Mesendoderm (in vitro differentiated cells): ENCODE measurements around the gene GABBR2.

Experiments used
- DNase-seq: peaks from one replicate; pipeline ENCODE4 v3.0.0; 2013
- H2AK5ac ChIP-seq: 2 replicates; pipeline ENCODE4 v1.6.1; 2013; ENCODE audit warnings: low read length, inconsistent platforms
- H2BK120ac ChIP-seq: 2 replicates; pipeline ENCODE4 v1.6.1; 2013; ENCODE audit warnings: low read depth, mild to moderate bottlenecking, low read length, moderate library complexity, mixed read lengths
- H2BK15ac ChIP-seq: replicated peaks from 2 replicates; pipeline ENCODE4 v1.6.1; 2013; ENCODE audit warnings: low read depth, mild to moderate bottlenecking, moderate library complexity
- H2BK5ac ChIP-seq: 2 replicates; pipeline ENCODE4 v1.6.1; 2013; ENCODE audit warnings: low read length, inconsistent platforms
- H3K18ac ChIP-seq: 2 replicates; pipeline ENCODE4 v1.6.1; 2013; ENCODE audit warnings: mild to moderate bottlenecking, low read length, mixed read lengths
- H3K23ac ChIP-seq: one replicate; pipeline ENCODE4 v1.6.1; 2013; ENCODE audit warnings: low read length
- H3K27ac ChIP-seq: 2 replicates; pipeline ENCODE4 v1.5.1; 2013; ENCODE audit warnings: low read depth, mild to moderate bottlenecking, inconsistent platforms, low read length, moderate library complexity
- H3K27me3 ChIP-seq: 2 replicates; pipeline ENCODE4 v1.6.1; 2013; ENCODE audit warnings: low read length, control low read depth, mild to moderate bottlenecking, inconsistent platforms; ENCODE audit not compliant: insufficient read depth, poor library complexity
- H3K36me3 ChIP-seq: 2 replicates; pipeline ENCODE4 v1.6.1; 2013; ENCODE audit warnings: low read length, inconsistent platforms; ENCODE audit not compliant: control insufficient read depth, insufficient read depth
- H3K4ac ChIP-seq: one replicate; pipeline ENCODE4 v1.6.1; 2013; ENCODE audit warnings: low read depth, mild to moderate bottlenecking, low read length, moderate library complexity
- H3K4me1 ChIP-seq: 2 replicates; pipeline ENCODE4 v1.6.1; 2013; ENCODE audit warnings: low read depth, low read length, inconsistent platforms; ENCODE audit not compliant: control insufficient read depth
- H3K4me2 ChIP-seq: 2 replicates; pipeline ENCODE4 v1.6.1; 2013; ENCODE audit warnings: low read length
- H3K4me3 ChIP-seq: 2 replicates; pipeline ENCODE4 v1.5.1; 2013; ENCODE audit warnings: mild to moderate bottlenecking, low read length
- H3K56ac ChIP-seq: one replicate; pipeline ENCODE4 v1.6.1; 2013; ENCODE audit warnings: low read length
- H3K79me1 ChIP-seq: 2 replicates; pipeline ENCODE4 v1.6.1; 2013; ENCODE audit warnings: low read length, inconsistent platforms
- H3K79me2 ChIP-seq: 2 replicates; pipeline ENCODE4 v1.6.1; 2013; ENCODE audit warnings: mild to moderate bottlenecking, low read length; ENCODE audit not compliant: control insufficient read depth, insufficient read depth
- H3K9ac ChIP-seq: 2 replicates; pipeline ENCODE4 v1.6.1; 2013; ENCODE audit warnings: low read length, inconsistent platforms
- H4K5ac ChIP-seq: one replicate; pipeline ENCODE4 v1.6.1; 2013; ENCODE audit warnings: low read length
- H4K8ac ChIP-seq: one replicate; pipeline ENCODE4 v1.6.1; 2013; ENCODE audit warnings: low read depth, mild to moderate bottlenecking, control low read depth, low read length, moderate library complexity
- WGBS: extraction: QIAGEN DNeasy Blood & Tissue Kit; methylation state at CpG from one replicate; pipeline ENCODE4 v1.1.7; 2013; ENCODE audit warnings: low lambda C conversion rate, missing lambda C conversion rate; ENCODE audit not compliant: insufficient coverage; ENCODE audit errors: extremely low coverage; 5-methylcytosine and 5-hydroxymethylcytosine counted together

The GABBR2 gene

DNA sequence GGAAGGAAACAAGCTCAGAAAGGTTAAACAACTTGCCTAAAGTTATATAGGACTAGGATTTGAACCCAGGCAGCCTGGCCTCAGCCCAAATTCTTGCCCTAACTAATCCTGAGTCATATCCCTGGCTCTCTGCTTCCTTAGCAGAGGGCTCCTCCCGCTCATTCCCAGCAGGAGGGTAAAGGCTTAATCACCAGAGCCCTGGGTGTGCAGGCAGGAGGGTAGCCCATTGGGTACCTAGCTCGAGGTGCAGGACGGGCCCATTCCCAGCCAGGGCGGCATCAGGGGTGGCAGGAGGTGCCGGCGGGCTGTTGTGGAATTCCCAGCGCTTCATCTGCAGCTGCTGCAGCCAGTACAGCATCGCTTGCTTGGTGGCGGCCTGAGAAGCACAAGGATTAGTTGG is 457.2 kb downstream of the GABBR2 start:
- Histone ChIP-seq H3K23ac (no peak overlapping the region), H2AK5ac (no peak overlapping the region), H3K79me2 (peaks cover 40% of the 10 kb centered on the region), H3K9ac (no peak overlapping the region), H3K56ac (no peak overlapping the region), H3K4ac (no peak overlapping the region), H3K27me3 (no peaks in the 10 kb centered on the region), H2BK5ac (no peak overlapping the region), H3K4me2 (no peak overlapping the region), H3K18ac (no peak overlapping the region), H3K4me3 (no peak overlapping the region), H3K79me1 (peaks cover 28% of the 10 kb centered on the region), H4K8ac (no peak overlapping the region), H4K5ac (no peak overlapping the region), H3K27ac (no peak overlapping the region), H3K4me1 (peaks cover 12% of the 10 kb centered on the region), H2BK120ac (no peak overlapping the region), H3K36me3 (peaks cover 2% of the 10 kb centered on the region), H2BK15ac (no peak overlapping the region)
- no CpG with 5 or more reads among the region's 9 CpGs for WGBS
- DNase-seq = no peak

DNA sequence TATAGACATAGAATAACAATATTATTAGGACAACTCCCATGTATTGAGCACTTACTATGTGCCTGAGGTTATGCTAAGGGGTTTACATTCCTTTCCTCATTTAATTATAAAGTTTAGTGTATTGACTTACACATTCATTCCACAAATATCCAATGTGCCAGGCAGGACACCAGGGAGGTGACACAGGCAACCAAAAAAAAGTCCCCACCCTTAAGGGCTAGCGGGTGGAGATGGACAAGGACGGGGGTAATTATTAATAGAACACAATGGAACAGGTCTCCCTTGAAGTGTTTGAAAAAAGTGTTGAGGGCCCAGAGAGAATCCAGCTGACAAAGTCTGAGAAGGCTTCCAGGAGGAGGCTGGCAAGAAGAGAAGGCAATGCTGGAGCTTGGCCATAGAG is 459.0 kb downstream of the GABBR2 start:
- Histone ChIP-seq H2AK5ac (no peak overlapping the region), H3K79me1 (peaks cover 26% of the 10 kb centered on the region), H2BK15ac (no peak overlapping the region), H3K79me2 (peaks cover 38% of the 10 kb centered on the region), H3K9ac (no peak overlapping the region), H3K4me3 (no peak overlapping the region), H3K4me1 (peaks cover 13% of the 10 kb centered on the region), H3K36me3 (peaks cover 2% of the 10 kb centered on the region), H2BK5ac (no peak overlapping the region), H3K18ac (no peak overlapping the region), H3K4ac (no peak overlapping the region), H3K27me3 (no peaks in the 10 kb centered on the region), H4K5ac (no peak overlapping the region), H3K56ac (no peak overlapping the region), H3K23ac (no peak overlapping the region), H3K4me2 (no peak overlapping the region), H3K27ac (no peak overlapping the region), H2BK120ac (no peak overlapping the region), H4K8ac (no peak overlapping the region)
- WGBS = no CpG with 5 or more reads among the region's 2 CpGs
- no peak for DNase-seq

- no peak overlapping the region for H3K23ac ChIP-seq
- no peak overlapping the region for H3K4ac ChIP-seq
- no peak overlapping the region for H3K27ac ChIP-seq
- no peak overlapping the region for H3K9ac ChIP-seq
- H3K56ac ChIP-seq = no peak overlapping the region
- no peak overlapping the region for H3K4me3 ChIP-seq
- H4K5ac ChIP-seq = no peak overlapping the region
- H3K79me1 ChIP-seq = peaks cover 25% of the 10 kb centered on the region
- WGBS = no CpG with 5 or more reads among the region's 16 CpGs
- no peak overlapping the region for H2BK15ac ChIP-seq
- no peak overlapping the region for H2BK5ac ChIP-seq
- H4K8ac ChIP-seq = no peak overlapping the region
- DNase-seq = no peak
- no peak overlapping the region for H3K4me2 ChIP-seq
- peaks cover 2% of the 10 kb centered on the region for H3K36me3 ChIP-seq
- H3K27me3 ChIP-seq = no peaks in the 10 kb centered on the region
- H3K79me2 ChIP-seq = peaks cover 31% of the 10 kb centered on the region
- no peak overlapping the region for H2BK120ac ChIP-seq
- no peak overlapping the region for H3K18ac ChIP-seq
- no peak overlapping the region for H2AK5ac ChIP-seq
- H3K4me1 ChIP-seq = peaks cover 9% of the 10 kb centered on the region
Measured at GRCh38 chr9:98248737-98249474, 459.8 kb downstream of the GABBR2 start.

DNA sequence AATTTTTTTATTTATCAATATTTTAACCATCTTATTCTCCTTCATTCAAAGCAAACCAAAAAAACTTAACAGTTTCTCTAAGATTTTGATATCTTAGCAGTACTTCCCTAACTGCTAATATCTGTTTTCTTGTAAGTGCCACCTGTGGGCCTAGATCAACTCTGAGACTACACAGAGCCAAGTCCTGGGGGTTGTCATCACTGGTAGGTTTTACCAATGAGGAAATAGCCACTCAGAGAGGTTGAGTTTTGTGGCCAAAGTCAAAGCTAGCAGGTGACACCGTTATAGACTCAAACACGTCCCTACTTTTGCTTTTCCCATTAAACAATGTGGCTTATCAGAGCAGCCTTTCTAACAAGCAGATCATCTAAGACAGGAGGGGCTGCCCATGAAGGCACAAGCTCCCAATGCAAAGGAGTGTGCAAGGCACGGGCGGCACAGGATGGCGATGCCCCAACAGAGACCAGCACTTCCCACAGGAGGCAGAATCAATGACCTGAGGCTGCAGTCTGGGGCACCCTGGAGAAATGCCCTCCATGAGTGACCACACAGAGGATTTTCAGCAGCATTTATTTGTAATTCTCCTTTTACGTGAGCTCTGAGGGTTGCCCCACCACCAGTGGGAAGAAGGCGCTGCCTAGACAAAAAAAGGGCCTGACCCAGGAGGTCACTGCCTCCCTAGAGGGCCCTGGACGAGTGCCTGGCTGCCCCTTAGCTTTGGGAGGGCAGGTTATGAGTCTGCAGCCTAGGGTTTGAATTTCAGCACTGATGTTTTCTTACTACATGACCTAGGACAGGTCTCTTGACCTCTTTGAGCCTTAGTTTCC is 460.7 kb downstream of the GABBR2 start:
- no peak overlapping the region for H3K9ac ChIP-seq
- no peak overlapping the region for H3K4ac ChIP-seq
- H2BK5ac ChIP-seq = no peak overlapping the region
- H3K79me1 ChIP-seq = peaks cover 19% of the 10 kb centered on the region
- no peak overlapping the region for H2BK15ac ChIP-seq
- H3K18ac ChIP-seq = no peak overlapping the region
- H3K4me1 ChIP-seq = peaks cover 3% of the 10 kb centered on the region
- peaks cover 24% of the 10 kb centered on the region for H3K79me2 ChIP-seq
- H4K8ac ChIP-seq = no peak overlapping the region
- H3K27ac ChIP-seq = no peak overlapping the region
- no peak overlapping the region for H3K56ac ChIP-seq
- peaks cover 2% of the 10 kb centered on the region for H3K36me3 ChIP-seq
- H3K4me3 ChIP-seq = no peak overlapping the region
- no peak overlapping the region for H4K5ac ChIP-seq
- no peaks in the 10 kb centered on the region for H3K27me3 ChIP-seq
- WGBS = no CpG with 5 or more reads among the region's 8 CpGs
- no peak for DNase-seq
- no peak overlapping the region for H2AK5ac ChIP-seq
- H2BK120ac ChIP-seq = no peak overlapping the region
- H3K23ac ChIP-seq = no peak overlapping the region
- no peak overlapping the region for H3K4me2 ChIP-seq

GRCh38 chr9:98242426-98242825 is 466.3 kb downstream of the GABBR2 start:
- Histone ChIP-seq H3K36me3 (peaks cover 1% of the 10 kb centered on the region), H2BK120ac (no peak overlapping the region), H2BK15ac (no peak overlapping the region), H3K4me1 (peaks cover 2% of the 10 kb centered on the region), H2AK5ac (no peak overlapping the region), H3K9ac (no peak overlapping the region), H3K79me2 (peaks cover 2% of the 10 kb centered on the region), H3K18ac (no peak overlapping the region), H2BK5ac (no peak overlapping the region), H3K4ac (no peak overlapping the region), H4K5ac (no peak overlapping the region), H3K56ac (no peak overlapping the region), H3K23ac (no peak overlapping the region), H3K27me3 (no peaks in the 10 kb centered on the region), H4K8ac (no peak overlapping the region), H3K4me3 (no peak overlapping the region), H3K79me1 (no peaks in the 10 kb centered on the region), H3K4me2 (no peak overlapping the region), H3K27ac (no peak overlapping the region)
- no peak for DNase-seq
- WGBS = no CpG with 5 or more reads among the region's 3 CpGs
